ENCODE results near the gene ASIP. TPM values are rescaled to one million over a fixed set of nuclear protein-coding genes. Genes with fewer than 3 reads are reported as not detected.
"Not testable (repeated sequence)": the region's sequence is repeated elsewhere in the genome, so short reads cannot be mapped to it uniquely, and the experiment has no call there.

The ASIP gene, protein sequence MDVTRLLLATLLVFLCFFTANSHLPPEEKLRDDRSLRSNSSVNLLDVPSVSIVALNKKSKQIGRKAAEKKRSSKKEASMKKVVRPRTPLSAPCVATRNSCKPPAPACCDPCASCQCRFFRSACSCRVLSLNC
- total RNA-seq (2014; rRNA removed; shearing (Covaris generic)): not detected in 2 replicates

DNA sequence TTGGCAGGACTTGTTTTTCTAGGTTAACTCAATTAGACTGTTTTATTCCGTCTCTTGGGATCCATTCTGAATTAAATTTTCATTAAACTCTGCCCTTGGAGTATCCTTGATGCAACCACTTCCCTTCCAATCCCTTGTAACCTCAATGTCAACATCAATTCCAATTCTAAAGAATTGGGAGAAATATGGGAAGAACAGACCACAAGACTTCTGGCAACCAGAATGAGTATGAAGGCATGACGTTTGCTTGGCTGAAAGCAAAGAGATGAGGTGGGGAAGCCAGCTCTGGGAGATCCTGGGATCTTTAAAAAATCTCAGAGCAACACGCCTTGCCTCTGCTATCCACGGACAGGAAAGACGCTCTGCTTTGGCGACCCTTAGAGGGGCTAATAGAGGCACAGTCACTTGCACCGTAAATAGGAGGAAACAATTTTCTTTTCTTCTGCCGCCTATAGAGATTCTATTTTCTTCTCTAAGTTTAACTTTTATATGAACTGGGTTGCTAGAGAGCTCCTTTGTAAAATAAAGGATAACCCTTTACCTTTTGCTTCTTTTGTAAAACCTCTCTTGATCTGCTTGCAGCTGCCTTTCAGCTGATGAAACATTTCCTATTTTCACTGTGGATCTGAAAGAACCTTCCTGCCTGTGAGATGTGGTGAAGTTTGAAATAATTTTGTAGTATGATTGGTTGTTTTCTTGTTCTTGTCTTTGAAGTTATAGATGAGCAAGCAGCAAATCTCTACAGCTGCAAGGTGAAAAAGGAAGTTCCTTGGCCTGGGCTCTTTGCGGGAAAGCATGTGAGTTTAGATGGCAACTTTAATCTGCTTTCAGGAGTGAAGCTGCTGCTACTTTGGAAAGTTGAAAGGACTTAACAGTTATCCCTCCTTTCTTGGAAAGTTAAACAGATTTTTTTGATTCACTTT lies at the start of gene ASIP:
ASIP (plus strand) TSS at position 731 of the 923 bp plus-strand sequence. CDS start 18,952 bp downstream, outside the sequence.
- no peak for DNase-seq (ENCODE audit: low spot score)

DNA sequence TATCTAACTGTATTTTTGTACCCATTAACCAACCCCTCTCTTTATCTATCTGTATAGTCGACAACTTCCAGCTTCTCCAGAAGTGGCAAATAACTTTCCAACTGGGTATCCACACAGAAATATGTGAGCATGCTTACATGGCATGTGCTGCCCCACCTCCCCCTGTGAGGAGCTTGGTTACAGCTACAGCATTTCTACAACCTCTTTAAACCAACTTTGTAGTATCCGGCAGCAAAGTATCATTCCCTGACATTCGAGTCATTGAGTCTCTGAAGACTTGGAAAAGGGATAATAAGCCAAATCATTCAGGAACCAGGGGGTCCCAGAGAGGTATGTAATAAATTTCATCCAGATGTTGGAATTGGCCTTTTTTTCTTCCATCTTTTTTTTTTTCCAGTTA lies 48.2 kb upstream of the ASIP start:
- DNase-seq (ENCODE audit: low spot score): no peak

DNA sequence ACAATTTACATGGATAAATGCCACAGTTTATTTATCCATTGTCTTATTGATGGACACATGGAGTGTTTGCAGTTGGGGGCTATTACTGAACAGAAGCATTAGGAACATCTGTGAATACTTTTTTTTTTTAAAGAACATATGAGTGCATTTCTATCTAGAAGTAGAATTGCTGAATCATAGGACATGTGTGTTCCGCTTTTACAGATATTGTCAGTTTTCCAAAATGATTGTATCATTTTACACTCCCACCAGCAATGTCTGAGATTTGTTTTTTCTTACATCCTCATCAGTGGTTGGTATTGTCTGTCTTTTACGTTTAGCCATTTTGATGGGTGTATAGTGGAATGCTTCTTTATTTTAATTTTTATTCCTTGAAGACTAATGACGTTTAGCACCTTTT lies 42.0 kb upstream of the ASIP start:
- DNase-seq (ENCODE audit: low spot score): no peak

DNA sequence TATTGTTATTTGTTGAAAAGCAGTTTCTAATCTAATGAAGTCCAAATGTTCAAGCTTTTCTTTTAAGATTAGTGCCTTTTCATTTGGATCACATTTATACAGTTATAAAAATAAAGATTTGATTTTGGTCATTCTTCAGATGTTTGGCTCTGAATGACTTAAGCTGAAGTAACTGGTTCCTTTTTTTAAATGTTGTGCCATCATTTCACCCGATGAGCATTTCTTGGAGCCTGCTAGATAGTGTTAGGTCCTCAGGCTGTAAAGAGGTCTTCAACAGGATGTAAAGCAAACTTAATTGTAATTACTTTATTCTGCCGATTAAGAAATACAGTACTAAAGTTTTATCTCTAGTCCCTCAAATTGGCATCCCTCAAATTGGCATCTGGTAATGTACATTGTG lies 41.2 kb upstream of the ASIP start:
- no peak for DNase-seq (ENCODE audit: low spot score)

DNA sequence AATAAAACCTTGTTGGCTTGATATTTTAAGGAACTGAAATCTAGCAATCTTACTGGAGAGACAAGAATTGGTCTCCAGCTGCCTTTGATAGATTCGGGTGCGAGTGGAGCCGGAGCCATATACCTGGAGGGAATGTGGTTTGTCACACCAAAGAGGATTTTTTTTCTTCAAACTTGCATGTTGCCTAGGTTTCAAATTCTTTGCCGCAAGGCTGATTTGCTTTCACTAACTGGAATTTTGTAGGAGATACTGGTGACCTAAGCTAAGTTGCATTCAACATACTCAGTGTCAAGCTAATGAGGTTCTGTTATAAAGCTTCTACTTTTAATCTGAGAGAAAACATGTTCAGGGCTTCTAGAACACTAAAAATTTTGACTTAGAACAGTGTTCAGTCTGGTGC lies 39.7 kb upstream of the ASIP start:
- DNase-seq (ENCODE audit: low spot score): no peak

DNA sequence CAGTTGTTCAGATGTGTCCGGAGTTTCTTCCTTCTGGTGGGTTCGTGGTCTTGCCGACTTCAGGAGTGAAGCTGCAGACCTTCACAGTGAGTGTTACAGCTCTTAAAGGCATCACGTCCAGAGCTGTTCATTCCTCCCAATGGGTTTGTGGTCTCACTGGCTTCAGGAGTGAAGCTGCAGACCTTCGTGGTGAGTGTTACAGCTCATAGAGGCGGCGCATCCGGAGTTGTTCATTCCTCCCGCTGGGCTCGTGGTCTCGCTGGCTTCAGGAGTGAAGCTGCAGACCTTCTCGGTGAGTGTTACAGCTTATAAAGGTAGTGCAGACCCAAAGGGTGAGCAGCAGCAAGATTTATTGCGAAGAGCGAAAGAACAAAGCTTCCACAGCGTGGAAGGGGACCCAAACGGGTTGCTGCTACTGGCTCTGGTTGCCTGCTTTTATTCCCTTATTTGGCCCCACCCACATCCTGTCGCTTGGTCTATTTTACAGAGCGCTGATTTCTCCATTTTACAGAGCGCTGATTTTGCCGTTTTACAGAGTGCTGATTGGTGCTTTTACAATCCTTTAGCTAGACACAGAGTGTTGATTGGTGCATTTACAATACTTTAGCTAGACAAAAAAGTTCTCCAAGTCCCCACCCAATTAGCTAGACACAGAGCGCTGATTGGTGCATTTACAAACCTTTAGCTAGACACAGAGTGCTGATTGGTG lies 35.9 kb upstream of the ASIP start:
- not testable (repeated sequence) for DNase-seq (ENCODE audit: low spot score)

DNA sequence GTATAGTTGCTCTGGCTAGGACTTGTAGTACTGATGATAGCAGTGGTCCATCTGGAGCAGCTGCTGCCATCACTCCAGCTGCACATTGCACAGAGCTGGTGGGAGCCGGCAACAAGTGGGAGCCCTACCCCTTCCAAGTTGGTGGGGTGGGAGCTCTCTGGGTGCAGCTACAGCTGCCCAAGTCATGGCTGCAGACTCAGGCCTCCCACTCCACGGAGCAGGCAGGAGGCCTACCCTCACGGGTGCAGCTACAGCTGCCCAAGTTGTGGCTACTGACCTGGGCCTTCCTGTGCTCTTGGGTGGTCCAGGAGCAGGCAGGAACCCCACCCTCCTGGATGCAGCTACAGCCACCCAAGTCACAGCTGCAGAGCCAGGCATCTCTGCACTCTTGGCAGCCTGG lies 32.1 kb upstream of the ASIP start:
- no peak for DNase-seq (ENCODE audit: low spot score)

DNA sequence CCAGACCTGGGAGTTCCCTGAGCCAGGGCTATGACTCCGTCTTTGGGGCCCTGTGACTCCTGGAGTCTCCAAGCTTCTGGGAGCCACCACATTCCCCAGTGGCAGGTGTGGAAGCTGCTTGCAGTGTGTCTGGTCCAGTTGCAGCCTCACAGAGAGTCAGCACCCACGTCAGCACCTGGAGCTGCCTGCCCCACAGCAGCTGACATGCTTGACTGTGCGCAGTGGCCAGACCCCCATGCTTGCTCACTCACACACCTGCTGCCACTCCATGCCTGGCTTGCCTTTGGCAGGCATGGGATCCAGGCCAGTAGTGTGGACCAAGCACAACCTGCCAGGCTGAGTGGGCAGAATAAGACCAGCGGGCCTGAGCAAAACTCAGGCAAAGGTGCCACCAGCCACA lies 31.0 kb upstream of the ASIP start:
- no peak for DNase-seq (ENCODE audit: low spot score)

DNA sequence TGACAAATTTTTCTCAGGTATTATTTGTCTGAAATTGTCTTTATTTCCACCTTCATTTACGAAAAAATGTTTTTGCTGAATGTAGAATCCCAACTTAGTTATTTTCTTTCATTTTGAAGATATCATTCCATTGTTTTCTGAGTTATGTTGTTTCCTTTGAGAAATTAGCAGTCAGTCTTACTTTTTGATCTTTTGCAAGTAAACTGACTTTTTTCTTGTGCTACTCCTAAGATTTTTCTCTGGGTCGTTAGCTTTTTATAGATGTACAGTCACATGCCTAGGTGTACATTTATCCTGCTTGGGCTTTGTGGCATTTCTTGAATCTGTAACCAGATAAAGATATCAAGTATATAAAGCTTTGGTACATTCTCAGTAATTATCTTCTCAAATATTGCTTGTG lies 29.6 kb upstream of the ASIP start:
- DNase-seq (ENCODE audit: low spot score): no peak

DNA sequence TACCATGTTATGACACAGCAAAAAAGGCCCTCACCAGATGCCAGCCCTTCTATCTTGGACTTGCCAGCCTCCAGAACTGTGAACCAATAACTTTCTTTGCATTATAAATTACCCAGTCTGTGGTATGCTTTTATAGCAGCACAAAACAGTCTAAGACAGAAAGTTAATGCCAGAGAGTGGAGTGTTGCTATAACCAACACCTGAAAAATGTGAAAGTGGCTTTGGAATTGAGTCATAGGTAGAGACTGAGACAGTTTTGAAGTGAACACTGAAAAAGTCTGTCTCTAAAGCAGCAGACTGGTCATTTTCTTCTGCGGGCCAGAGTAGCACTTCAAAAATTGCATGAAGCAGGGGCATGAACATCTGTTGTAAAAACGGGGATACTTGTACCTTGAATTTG lies 28.0 kb upstream of the ASIP start:
- no peak for DNase-seq (ENCODE audit: low spot score)

DNA sequence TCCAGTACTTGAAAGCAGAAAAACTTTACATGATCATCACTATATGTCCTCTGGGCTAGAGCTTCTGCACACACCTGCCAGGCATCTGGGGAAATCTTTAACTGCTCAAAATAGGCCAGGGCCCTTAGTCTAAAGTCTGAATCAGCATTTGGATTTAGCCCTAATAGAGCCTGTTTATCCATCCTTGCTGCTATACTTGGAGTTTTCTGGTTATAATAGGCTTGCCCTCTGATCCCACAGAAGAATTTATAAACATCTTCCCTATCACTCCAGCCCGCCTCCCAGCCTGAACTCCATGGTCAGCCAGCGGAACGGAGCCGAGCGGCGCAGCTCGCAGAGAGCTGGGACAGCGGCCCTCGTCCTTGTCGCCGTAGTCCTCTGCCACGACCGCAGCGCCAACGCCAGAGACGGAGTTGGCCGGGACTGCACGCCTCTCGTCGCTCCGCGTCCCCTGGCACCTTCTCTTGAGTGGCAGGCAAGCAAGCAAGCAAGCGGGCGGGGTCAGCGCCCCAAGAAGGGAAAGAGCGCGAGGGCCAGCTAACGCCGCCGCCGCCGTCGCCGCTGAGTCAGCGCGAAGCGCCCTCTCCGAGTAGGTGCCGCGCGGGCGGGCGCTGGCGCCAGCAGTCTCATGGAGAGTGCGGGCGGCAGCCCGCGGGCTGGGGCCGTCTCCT lies 25.4 kb upstream of the ASIP start:
- DNase-seq (ENCODE audit: low spot score): peak; percentile 94

DNA sequence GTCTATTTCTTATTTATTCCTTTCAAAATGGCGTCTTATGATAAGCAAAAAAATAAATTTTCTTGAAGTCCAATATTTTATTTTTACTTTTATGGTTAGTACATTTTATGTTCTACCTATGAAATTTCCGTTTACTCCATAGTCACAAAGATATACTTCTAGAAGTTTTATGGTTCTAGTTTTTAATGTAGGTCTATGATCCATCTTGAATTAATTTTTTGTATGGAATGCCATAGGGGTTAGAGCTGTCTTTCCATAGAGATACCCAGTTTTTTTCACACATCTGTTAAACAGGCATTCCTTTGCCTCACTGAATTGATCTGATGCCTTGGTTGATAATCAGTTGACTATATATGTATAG lies 24.9 kb upstream of the ASIP start:
- no peak for DNase-seq (ENCODE audit: low spot score)

DNA sequence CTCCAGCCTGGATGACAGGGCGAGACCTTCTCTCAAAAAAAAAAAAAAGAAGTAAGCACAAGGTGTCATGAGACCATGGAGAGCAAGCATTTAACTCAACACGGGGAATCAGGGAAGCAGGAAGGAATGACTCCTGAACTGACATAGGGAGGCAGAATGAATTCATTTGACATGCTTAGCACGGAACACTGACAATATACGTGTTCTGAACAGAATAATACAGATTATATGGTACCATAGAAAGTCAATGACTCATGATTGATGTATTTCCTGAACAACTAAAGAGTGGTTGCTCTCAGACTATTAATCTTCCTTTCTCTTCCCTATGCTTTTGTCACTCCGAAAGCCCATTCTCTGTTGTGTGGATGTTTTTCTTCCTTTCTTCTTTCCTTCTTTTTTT lies 20.7 kb upstream of the ASIP start:
- no peak for DNase-seq (ENCODE audit: low spot score)

DNA sequence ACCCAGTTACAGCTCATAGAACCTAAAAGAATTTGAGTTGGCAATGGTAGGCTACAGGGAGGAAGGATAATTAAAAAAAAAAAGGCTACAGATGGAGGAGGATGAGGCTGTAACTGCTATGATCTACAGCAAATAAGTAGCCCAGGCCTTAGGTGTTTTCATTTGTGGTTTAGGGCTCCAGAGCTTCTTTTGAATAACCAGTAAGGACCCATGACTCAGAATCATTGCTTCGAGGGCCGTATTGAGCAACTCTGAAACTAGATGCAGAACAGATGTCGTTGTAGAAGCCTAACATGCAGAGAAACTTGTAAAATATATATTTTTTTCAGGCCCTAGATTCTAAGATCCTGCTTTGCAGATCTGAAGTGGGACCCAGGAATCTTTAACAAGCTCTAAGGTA lies 19.0 kb upstream of the ASIP start:
- DNase-seq (ENCODE audit: low spot score): no peak

DNA sequence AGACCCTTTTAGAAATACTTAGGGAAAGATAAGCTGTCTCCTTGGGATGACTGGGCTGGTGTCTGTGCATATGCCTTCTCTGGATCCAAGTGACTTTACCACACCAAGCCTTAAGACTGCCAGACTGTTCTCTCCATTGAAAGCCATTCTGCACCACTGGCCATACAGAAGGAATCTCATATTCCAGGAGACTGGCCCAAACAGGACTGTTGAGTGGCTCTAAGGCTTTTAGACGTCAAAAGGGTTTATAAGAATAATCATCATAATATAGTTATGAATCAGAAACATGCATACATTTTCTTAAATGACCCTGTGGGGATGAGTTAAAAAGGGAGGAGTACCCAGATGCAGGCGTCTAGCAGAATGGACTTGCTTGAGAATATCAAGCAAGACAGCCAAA lies 17.0 kb upstream of the ASIP start:
- not testable (repeated sequence) for DNase-seq (ENCODE audit: low spot score)

DNA sequence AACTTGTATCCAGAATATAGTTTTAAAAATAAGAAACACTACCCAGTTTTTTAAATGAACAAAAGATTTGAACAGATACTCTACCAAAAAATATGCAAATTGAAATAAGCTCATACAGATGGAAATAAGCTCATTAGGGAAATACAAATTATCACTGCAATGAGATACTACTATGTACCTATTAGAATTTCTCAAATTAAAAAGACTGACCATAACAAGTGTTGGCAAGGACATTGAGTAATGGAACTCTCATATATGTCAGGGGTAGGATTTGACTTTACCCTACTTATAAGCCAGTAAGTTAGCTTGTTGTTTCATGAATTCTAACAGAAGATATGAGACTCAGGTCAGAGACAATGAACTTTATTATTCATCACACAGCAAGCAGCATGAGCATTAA lies 9.6 kb upstream of the ASIP start:
- DNase-seq (ENCODE audit: low spot score): no peak

DNA sequence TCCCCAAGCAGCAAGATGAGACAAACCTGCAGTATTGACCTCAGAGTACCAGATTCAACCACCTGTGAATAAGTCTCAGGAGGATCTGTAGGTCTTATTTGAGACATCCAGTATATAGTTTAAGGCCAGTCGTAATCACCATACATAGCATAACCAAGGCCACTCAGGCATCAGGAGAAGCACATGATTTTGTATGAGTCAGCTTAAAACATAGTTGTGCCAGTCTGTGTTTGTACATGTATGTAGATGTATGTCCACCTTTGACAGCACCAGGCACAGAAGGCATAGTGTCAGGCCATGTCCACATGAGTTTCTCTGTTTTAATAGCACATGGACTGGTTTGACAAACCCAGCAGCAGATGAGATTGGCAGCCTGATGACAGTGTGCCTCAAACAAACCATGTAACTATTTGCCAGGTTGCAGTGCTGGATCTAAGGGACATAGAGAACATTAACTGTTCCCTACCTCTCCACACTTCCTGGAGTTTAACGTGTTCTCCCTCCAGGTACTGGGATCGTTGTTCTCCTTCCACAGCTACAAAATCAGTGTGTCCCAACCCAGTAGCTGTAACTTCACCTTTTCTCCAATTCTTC lies 8.6 kb upstream of the ASIP start:
- no peak for DNase-seq (ENCODE audit: low spot score)

DNA sequence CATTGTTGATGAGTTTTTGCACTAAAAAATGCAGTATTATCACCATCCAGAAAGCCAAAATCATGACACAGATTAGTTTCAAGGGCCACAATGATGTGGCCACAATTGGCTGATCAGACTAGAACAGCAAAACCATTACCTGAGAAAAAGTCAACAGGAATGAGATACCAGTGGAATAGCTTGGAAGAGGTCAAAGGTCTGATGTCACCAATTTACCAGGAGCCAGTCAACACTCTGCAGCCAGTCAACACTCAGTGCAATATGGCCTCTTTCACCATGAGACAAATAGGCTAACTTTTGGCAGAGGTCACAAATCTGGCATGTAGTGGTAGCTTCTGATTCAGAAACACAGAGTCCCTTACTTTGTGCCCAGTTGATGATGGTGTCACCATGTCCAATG lies 7.5 kb upstream of the ASIP start:
- no peak for DNase-seq (ENCODE audit: low spot score)

DNA sequence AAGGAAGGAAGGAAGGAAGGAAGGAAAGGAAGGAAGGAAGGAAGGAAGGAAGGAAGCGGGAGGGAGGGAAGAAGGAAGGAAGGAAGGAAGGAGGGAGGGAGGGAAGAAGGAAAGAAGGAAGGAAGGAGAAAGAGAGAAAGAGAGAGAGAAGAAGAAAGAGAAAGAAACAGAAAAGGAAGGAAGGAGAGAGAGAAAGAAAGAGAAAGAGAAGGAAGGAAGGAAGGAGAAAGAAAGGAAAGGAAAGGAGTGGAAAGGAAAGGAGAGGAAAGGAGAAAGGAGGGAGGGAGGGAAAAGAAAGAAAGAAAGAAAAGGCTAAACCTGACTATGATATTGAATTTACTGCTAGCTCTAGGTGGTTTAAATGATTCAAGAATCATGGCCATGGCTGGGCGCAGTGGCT lies 5.3 kb upstream of the ASIP start:
- no peak for DNase-seq (ENCODE audit: low spot score)

DNA sequence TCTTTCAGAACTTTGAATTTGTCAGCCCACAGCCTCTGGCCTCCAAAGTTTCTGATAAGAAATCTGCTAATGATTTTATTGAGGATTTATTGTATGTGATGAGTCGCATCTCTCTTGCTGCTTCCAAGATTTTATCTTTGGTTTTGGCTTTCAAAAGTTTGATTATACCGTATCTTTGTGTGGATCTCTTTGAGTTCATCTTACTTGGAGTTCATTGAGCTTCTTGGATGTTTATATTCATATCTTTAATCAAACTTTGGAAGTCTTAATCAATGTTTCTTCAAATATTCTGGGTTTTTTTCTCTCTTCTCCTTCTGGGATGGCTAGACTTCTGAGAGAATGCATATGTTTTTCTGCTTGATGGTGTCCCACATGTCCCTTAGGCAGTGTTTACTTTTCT lies 3.3 kb upstream of the ASIP start:
- DNase-seq (ENCODE audit: low spot score): no peak

DNA sequence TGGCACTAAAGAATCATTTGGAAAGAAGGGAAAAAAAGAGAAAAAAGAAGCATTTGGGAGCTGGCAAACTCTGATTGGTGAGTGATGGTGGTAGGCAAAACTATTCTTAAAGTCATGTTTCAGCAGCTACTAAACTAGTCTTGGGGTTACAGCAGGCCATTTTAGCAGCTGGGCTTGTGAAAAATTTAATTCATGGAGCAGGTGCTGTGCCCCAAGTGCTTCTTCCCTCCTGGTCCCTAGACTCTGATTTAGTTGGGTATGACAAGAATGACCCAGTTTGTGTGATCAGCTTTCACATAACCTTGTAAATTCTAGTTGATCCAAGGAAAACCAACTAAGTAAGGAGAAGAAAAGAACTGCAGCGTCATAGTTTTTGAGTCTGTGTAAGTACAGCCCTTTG lies 1.1 kb upstream of the ASIP start:
- DNase-seq (ENCODE audit: low spot score): no peak

DNA sequence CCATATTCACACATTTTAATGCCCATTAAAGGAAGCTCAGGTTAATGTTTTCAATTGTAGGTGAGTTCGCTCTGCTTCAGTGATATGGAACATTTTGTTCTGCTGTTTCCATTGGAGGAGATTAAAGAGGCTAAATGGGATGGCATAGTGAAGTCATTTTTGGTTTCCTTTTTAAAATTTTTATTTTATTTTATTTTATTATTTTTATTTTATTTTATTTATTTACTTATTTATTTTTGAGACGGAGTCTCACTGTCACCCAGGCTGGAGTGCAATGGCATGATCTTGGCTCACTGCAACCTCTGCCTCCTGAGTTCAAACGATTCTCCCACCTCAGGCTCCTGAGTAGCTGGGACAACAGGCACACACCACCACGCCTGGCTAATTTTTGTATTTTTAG lies 792 bp downstream of the ASIP start:
- not testable (repeated sequence) for DNase-seq (ENCODE audit: low spot score)

All from HT-29 (cell line).